D721Med (cell line): Measurements from ENCODE around the gene FAM131A.
"Not testable (repeated sequence)": the region's sequence is repeated elsewhere in the genome, so short reads cannot be mapped to it uniquely, and the experiment has no call there.

Experiments used
- DNase-seq: peaks from one replicate; pipeline ENCODE4 v3.0.0; 2011; ENCODE audit warnings: low spot score; ENCODE audit not compliant: insufficient read length
- FAIRE-seq: peaks from 2 replicates; lab custom pipeline; 2011; peaks lifted over from hg19 to GRCh38; lab: Jason Lieb, UNC
- CTCF ChIP-seq: IDR thresholded peaks from 2 replicates; pipeline ENCODE4 v1.5.1; 2012; ENCODE audit warnings: mild to moderate bottlenecking, control low read depth; ENCODE audit not compliant: insufficient read depth; ENCODE audit errors: missing control alignments

The FAM131A gene

GRCh38 chr3:184335661-184336546 lies 1.5 kb upstream of the FAM131A start:
- FAIRE-seq, result no peak
- peak; percentile 70 for DNase-seq
- TF ChIP-seq CTCF, result no peak

GRCh38 chr3:184336547-184337398 lies 627 bp upstream of the FAM131A start:
- TF ChIP-seq CTCF, result no peak
- no peak for DNase-seq

DNA sequence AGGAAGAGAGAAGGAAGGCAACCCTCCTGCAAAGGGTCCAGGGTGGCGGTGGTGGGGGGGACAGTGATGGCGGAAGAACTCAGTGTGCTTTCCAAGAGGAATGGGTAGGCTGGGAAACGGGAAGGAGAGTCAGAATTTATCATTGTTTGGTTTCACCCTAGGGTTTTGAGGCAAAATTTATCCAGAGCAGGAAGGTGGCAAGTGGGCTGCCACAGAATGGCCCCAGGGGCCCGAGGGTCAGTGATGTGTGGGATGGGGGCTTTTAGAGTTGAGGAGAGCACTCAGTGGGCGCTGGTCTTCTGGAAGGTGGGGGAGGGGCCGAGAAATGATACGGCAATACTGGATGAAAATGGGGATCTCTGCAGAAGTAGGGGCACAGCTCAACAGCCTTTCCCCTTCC lies 581 bp downstream of the FAM131A start:
- FAIRE-seq, result no peak
- no peak for TF ChIP-seq CTCF

More at GRCh38 chr3:184336547-184337398, 627 bp upstream of the FAM131A start:
- FAIRE-seq, result no peak

GRCh38 chr3:184338511-184338945 lies 1.1 kb downstream of the FAM131A start:
- FAIRE-seq, result no peak
- TF ChIP-seq CTCF, result no peak

More for the DNA sequence above, 581 bp downstream of the FAM131A start:
- no peak for DNase-seq

DNA sequence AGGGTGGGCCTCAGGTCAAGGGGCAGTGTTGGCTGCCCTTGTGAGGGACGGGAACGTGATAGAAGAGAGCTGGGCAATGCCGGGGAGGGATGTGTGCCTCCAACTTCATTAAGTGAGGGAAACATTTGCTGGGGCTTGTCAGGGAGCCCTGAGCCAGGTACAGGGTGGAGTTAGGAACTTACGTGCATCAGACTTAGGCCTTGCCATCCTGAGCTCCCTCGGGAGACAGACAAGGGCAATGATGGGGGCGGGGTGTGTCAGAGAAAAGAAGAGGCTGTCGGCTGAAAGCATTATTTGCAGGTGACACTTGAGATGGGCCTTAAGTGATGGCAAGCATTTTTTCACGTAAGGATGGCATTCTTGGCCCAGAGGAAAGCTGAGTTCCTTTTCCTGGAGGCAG lies 1.6 kb downstream of the FAM131A start:
- FAIRE-seq, result no peak
- DNase-seq, result no peak
- no peak for TF ChIP-seq CTCF

More at GRCh38 chr3:184338511-184338945, 1.1 kb downstream of the FAM131A start:
- peak; percentile 94 for DNase-seq

GRCh38 chr3:184339451-184340135 lies 2.2 kb downstream of the FAM131A start:
- not testable (repeated sequence) for FAIRE-seq, DNase-seq

GRCh38 chr3:184341925-184342324 lies 4.5 kb downstream of the FAM131A start:
- FAIRE-seq (no peak), DNase-seq (no peak)
- TF ChIP-seq CTCF, result no peak
